B cell (primary cell): ENCODE data around the gene PEBP1. TPM values are rescaled to one million over a fixed set of nuclear protein-coding genes. Genes with fewer than 3 reads are reported as not detected.
A peak's percentile ranks its signal among the peaks of the same experiment; 100 is the strongest.

Experiments
- ATAC-seq: fragments of 200-7000 bp; cut with Tn5 transposase; one replicate; pipeline ENCODE4 v1.10.0; 2021; ENCODE audit warnings: low read depth, mild to moderate bottlenecking, moderate number of reproducible peaks, moderate library complexity
- CTCF ChIA-PET: fragments of 350-600 bp; sonication (Branson Sonifier 250); formaldehyde crosslinking; loops from one replicate; lab custom pipeline; 2021; ENCODE audit warnings: antibody characterized with exemption, inconsistent platforms; lab: Charles Lee
- POLR2A ChIA-PET: fragments of 350-600 bp; sonication (Branson Sonifier 250); formaldehyde crosslinking; loops from one replicate; lab custom pipeline; 2021; ENCODE audit warnings: antibody characterized with exemption; lab: Charles Lee
- DNase-seq: peaks from one replicate; pipeline ENCODE4 v3.0.0; 2013
- H2AFZ ChIP-seq: 2 replicates; pipeline ENCODE4 v1.6.1; 2012; ENCODE audit warnings: mild to moderate bottlenecking, low read depth, low read length; ENCODE audit not compliant: insufficient read depth, poor library complexity, severe bottlenecking
- H3K27ac ChIP-seq, 2 donors: 1 replicate in 1 of 2; 2 replicates in 1 of 2; pipeline ENCODE4 v1.5.1; 2012 to 2013; ENCODE audit warnings: low read length in 2 of 2, mild to moderate bottlenecking in 2 of 2, moderate library complexity in 1 of 2
- H3K27me3 ChIP-seq, 4 experiments: fragments of 200-600 bp in 1 of 4; sonication (generic) in 1 of 4; replicated peaks in 1 of 4; 1 replicate in 2 of 4; 2 replicates in 2 of 4; pipeline versions ENCODE4 v1.6.1 to v1.7.0; 2013 to 2016; ENCODE audit warnings: low read length in 3 of 4, mild to moderate bottlenecking in 2 of 4, mixed read lengths in 1 of 4, moderate library complexity in 1 of 4; ENCODE audit not compliant: insufficient read depth in 4 of 4, control insufficient read depth in 3 of 4; ENCODE audit errors: control extremely low read depth in 1 of 4
- H3K36me3 ChIP-seq, 2 experiments: replicated peaks in 1 of 2; 1 replicate in 1 of 2; 2 replicates in 1 of 2; pipeline versions ENCODE4 v1.6.1 to v1.7.1; 2013; ENCODE audit warnings: low read length in 1 of 2; ENCODE audit not compliant: insufficient read depth in 2 of 2, control insufficient read depth in 1 of 2; ENCODE audit errors: control extremely low read depth in 1 of 2, extremely low read depth in 1 of 2
- H3K4me1 ChIP-seq, 2 donors: fragments of 200-600 bp in 1 of 2; sonication (generic) in 1 of 2; 1 replicate in 1 of 2; 2 replicates in 1 of 2; pipeline versions ENCODE4 v1.5.1 to v1.6.1; 2013 to 2017; ENCODE audit warnings: low read length in 2 of 2; ENCODE audit not compliant: control insufficient read depth in 2 of 2, insufficient read depth in 2 of 2
- H3K4me2 ChIP-seq: replicated peaks from 2 replicates; pipeline ENCODE3; 2012; ENCODE audit warnings: mild to moderate bottlenecking, low read depth, low read length; ENCODE audit not compliant: poor library complexity, severe bottlenecking
- H3K4me3 ChIP-seq, 5 experiments: fragments of 200-600 bp in 1 of 5; sonication (generic) in 1 of 5; 1 replicate in 3 of 5; 2 replicates in 2 of 5; pipeline versions ENCODE4 v1.5.1 to v1.7.0; 2011 to 2016; ENCODE audit warnings: low read length in 4 of 5, mild to moderate bottlenecking in 4 of 5, low read depth in 2 of 5, control low read depth in 1 of 5, moderate library complexity in 1 of 5; ENCODE audit not compliant: insufficient read depth in 1 of 5; ENCODE audit errors: control extremely low read depth in 1 of 5, extremely low read depth in 1 of 5
- H3K79me2 ChIP-seq: fragments of 200-600 bp; sonication (generic); one replicate; pipeline ENCODE4 v1.6.0; 2016; ENCODE audit warnings: low read length; ENCODE audit not compliant: control insufficient read depth, insufficient read depth
- H3K9ac ChIP-seq: fragments of 200-600 bp; sonication (generic); 2 replicates; pipeline ENCODE4 v1.6.1; 2017; ENCODE audit warnings: mild to moderate bottlenecking, low read length, moderate library complexity
- H3K9me3 ChIP-seq, 3 donors: one replicate each; pipeline versions ENCODE4 v1.6.1 to v1.7.1; 2013; ENCODE audit warnings: low read length in 2 of 3; ENCODE audit not compliant: control insufficient read depth in 2 of 3, insufficient read depth in 1 of 3; ENCODE audit errors: control extremely low read depth in 1 of 3
- H4K20me1 ChIP-seq: 2 replicates; pipeline ENCODE4 v1.6.0; 2012; ENCODE audit warnings: mild to moderate bottlenecking, low read length; ENCODE audit not compliant: insufficient read depth, control insufficient read depth, poor library complexity, severe bottlenecking
- H3K27ac Mint-ChIP-seq: one replicate; pipeline ENCODE4 v1.8.0; 2021; ENCODE audit warnings: mixed read lengths
- H3K27me3 Mint-ChIP-seq: one replicate; pipeline ENCODE4 v1.8.0; 2021; ENCODE audit warnings: mixed read lengths
- H3K4me1 Mint-ChIP-seq: one replicate; pipeline ENCODE4 v1.8.0; 2021; ENCODE audit warnings: mixed read lengths
- H3K4me3 Mint-ChIP-seq: one replicate; pipeline ENCODE4 v1.8.0; 2021; ENCODE audit warnings: mixed read lengths
- H3K9me3 Mint-ChIP-seq: one replicate; pipeline ENCODE4 v1.8.0; 2022; ENCODE audit warnings: mixed read lengths; ENCODE audit not compliant: insufficient read depth
- EZH2 ChIP-seq: IDR thresholded peaks from 2 replicates; pipeline ENCODE4 v1.6.1; 2012; ENCODE audit warnings: borderline replicate concordance, low read depth, mild to moderate bottlenecking, moderate library complexity, low read length; ENCODE audit not compliant: insufficient read depth, poor library complexity, severe bottlenecking
- WGBS: methylation state at CpG from one replicate; pipeline ENCODE4 v1.1.5; 2013; ENCODE audit warnings: missing lambda C conversion rate; ENCODE audit not compliant: insufficient coverage; 5-methylcytosine and 5-hydroxymethylcytosine counted together
- intact Hi-C: fragments of 100-400 bp; cut with micrococcal nuclease; formaldehyde crosslinking; loops from one replicate; pipeline ENCODE4 v1.10.0; 2022
- polyA plus RNA-seq: library from polyadenylated mRNA; depleted of rRNA; stranded (reverse); fragments of >200 nt; gene quantifications from 2 replicates; pipeline ENCODE4 v1.2.3, GENCODE V29; 2012
- total RNA-seq, 2 donors: library from RNA; stranded (reverse); fragments of 120-200 nt in 1 of 2; gene quantifications; 1 replicate in 1 of 2; 2 replicates in 1 of 2; pipeline versions ENCODE4 v1.2.3 to v1.2.4, GENCODE V29; 2013 to 2022
- TF ChIP-seq, protein P1 (sequence below): fragments of 200-600 bp; IDR thresholded peaks from one replicate; pipeline ENCODE4 v1.8.0; 2022; ENCODE audit warnings: antibody characterized with exemption, mild to moderate bottlenecking

Gene PEBP1
- total and polyA plus RNA-seq, 2 donors (not counting 1 experiment from before 2014, with no cell fraction given), result 76.6 to 106 TPM

DNA sequence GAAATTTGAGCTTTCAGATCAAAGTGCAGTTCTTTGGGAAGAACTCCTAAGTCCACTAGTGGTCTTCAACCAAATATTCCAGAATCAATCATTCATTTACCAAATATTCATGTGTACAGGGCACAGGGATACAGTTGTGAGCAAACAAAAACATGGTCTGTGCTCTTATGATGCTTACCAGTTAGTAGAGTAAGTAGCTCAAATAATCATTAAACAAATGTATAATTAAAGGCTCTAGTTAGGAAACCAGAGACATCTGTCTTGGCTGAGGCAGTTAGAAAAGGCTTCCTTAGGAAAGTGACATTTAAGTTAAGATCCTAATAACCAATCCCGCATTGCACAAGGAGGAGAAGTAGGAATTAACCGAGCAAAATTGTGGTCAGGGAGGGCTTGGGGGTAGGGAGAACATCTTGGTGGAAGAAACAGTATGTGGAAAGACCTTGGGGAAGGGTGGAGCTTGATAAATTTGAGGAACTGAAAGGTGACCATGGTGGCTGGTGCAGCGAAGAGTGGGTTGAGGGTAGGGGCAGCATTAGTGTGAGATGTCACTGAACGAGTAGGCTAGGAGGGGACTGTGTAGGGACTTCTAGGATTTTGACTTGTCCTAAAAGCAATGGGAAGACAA is 40.0 kb downstream of the PEBP1 start:
- Histone ChIP-seq H4K20me1 (no peaks in the 10 kb centered on the region), H3K79me2 (peaks cover under 1% of the 10 kb centered on the region), H3K9ac (no peak overlapping the region), H3K27ac (peak overlapping the region in 1 of 2 donors; percentile 2), H3K4me1 (peaks cover 7 to 8% of the 10 kb centered on the region in 2 donors), H3K4me3 (no peak overlapping the region), H2AFZ (no peak overlapping the region), H3K4me2 (no peak overlapping the region), H3K36me3 (peaks cover 4 to 75% of the 10 kb centered on the region in 2 experiments), H3K9me3 (no peaks in the 10 kb centered on the region), H3K27me3 (no peaks in the 10 kb centered on the region)
- CTCF ChIA-PET, result interaction anchor here (0.6 to 3.1 kb wide), 8 partner anchors 8 to 229 kb away, joined by 3 to 16 read pairs (median 4); partner anchors contain the start of gene SUDS3
- Mint-ChIP-seq H3K4me1 (peaks cover 12% of the 10 kb centered on the region), H3K4me3 (no peak overlapping the region), H3K27me3 (no peaks in the 10 kb centered on the region), H3K27ac (peak overlapping the region; percentile 16), H3K9me3 (no peaks in the 10 kb centered on the region)
- ATAC-seq, result peak; percentile 60
- intact Hi-C loops, result no loop called here
- TF ChIP-seq EZH2, result no peak
- TF ChIP-seq, protein P1, sequence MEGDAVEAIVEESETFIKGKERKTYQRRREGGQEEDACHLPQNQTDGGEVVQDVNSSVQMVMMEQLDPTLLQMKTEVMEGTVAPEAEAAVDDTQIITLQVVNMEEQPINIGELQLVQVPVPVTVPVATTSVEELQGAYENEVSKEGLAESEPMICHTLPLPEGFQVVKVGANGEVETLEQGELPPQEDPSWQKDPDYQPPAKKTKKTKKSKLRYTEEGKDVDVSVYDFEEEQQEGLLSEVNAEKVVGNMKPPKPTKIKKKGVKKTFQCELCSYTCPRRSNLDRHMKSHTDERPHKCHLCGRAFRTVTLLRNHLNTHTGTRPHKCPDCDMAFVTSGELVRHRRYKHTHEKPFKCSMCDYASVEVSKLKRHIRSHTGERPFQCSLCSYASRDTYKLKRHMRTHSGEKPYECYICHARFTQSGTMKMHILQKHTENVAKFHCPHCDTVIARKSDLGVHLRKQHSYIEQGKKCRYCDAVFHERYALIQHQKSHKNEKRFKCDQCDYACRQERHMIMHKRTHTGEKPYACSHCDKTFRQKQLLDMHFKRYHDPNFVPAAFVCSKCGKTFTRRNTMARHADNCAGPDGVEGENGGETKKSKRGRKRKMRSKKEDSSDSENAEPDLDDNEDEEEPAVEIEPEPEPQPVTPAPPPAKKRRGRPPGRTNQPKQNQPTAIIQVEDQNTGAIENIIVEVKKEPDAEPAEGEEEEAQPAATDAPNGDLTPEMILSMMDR, result no peak
- peak; percentile 20 for DNase-seq
- POLR2A ChIA-PET, result interaction anchor here (0.6 kb wide), 1 partner anchor 35 kb away, joined by 7 read pairs; no protein-coding TSS in a partner anchor
- WGBS, result 22% methylated on average over 3 of the region's 4 CpGs

DNA sequence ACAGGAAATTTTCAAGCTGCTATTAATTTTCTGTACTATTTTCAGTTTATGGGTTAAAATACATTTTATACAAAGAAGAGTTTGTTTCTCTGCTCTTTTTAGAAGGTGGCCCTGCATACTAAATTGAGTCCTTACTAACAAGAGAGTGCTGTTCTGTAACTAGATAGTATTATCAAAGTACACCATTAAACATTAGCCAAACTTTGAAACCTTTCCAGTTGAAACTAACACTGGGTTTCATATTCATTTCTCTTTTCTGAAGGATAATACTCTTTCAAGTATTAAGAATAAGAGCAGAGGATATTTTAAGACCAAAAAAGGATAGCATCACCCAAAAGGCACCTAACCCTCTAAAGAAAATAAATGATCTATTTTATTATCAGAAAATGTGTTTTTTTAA is 47.2 kb downstream of the PEBP1 start:
- Histone ChIP-seq H4K20me1 (peaks cover 10% of the 10 kb centered on the region), H2AFZ (no peak overlapping the region), H3K9ac (no peak overlapping the region), H3K4me1 (peaks cover 3 to 5% of the 10 kb centered on the region in 2 donors), H3K27me3 (no peaks in the 10 kb centered on the region), H3K9me3 (no peaks in the 10 kb centered on the region), H3K79me2 (peaks cover 12% of the 10 kb centered on the region), H3K27ac (peak overlapping the region in 1 of 2 donors; percentile 20), H3K4me2 (no peak overlapping the region), H3K36me3 (peaks cover 4 to 28% of the 10 kb centered on the region in 2 experiments), H3K4me3 (no peak overlapping the region)
- intact Hi-C loops, result loop anchor here (10.0 kb wide), 1 partner anchor 52 kb away; no protein-coding TSS in a partner anchor
- Mint-ChIP-seq H3K4me3 (no peak overlapping the region), H3K9me3 (no peaks in the 10 kb centered on the region), H3K4me1 (peaks cover 13% of the 10 kb centered on the region), H3K27me3 (no peaks in the 10 kb centered on the region), H3K27ac (peak overlapping the region; percentile 0)
- ATAC-seq, result no peak
- DNase-seq, result no peak
- CTCF ChIA-PET, result interaction anchor here (0.6 to 8.2 kb wide), 13 partner anchors 8 to 1482 kb away, joined by 3 to 221 read pairs (median 4); partner anchors contain the start of genes SUDS3 and TAOK3
- TF ChIP-seq, protein P1, result no peak
- TF ChIP-seq EZH2, result no peak
- POLR2A ChIA-PET, result no interaction called here
